Measurements from ENCODE around the gene TAF4.

- TF ChIP-seq POLR2AphosphoS5 (IDR thresholded peaks at IDR 0.05) (no peak), POLR2A (IDR thresholded peaks at IDR 0.05) (no peak), CTCF (IDR thresholded peaks at IDR 0.05) (no peak), EP300 (IDR thresholded peaks at IDR 0.05) (no peak)
Observed at GRCh38 chr20:62030834-62031434, 34.7 kb downstream of the TAF4 start.
